GM18519 (cell line): ENCODE results near the gene TRAK2.
"Not testable (repeated sequence)": the region's sequence is repeated elsewhere in the genome, so short reads cannot be mapped to it uniquely, and the experiment has no call there.

Experiments used
- ATAC-seq: cut with Tn5 transposase; IDR thresholded peaks from one replicate; pipeline ENCODE4 v1.9.1; 2021; ENCODE audit warnings: mild to moderate bottlenecking, moderate library complexity; ENCODE audit not compliant: unreplicated experiment, low FRiP score

Gene TRAK2

GRCh38 chr2:201452058-201452921 is 1.0 kb upstream of the TRAK2 start:
- ATAC-seq: peak; percentile 14

GRCh38 chr2:201450954-201451291 is 335 bp downstream of the TRAK2 start:
- ATAC-seq: peak; percentile 12

DNA sequence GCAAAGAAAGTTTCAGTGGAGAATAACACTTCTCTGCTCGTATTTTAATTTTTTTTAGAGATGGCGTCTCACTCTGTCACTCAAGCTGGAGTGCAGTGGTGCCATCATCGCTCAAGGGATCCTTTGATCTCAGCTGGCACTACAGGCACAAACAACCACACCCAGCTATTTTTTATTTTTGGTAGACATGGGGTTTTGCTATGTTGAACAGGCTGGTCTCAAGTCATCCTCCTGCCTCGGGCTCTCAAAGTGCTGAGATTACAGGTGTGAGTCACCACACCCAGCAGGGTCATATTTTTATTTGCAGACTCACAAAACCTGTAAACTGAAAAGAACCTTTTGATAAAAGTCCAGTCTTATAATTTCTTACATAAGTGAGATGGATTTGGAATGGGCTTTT is 2.6 kb downstream of the TRAK2 start:
- ATAC-seq: no peak

DNA sequence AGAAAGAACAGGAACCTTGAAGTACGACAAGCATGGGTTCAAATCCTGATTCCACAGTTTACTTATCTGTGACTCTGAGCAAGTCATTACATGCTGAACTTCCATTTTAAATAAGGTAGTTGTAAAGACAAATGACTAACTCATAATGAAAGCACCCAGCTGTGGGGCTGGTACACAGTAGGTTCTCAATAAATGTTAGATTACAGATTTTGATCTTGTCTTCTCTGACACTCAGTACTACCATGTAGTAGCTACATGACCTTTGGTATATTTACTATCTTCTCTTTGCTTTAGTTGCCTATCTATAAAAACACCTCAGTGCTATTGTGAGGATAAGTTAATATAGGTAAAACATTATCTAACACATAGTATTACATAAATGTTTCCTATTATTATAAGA is 3.2 kb downstream of the TRAK2 start:
- no peak for ATAC-seq

DNA sequence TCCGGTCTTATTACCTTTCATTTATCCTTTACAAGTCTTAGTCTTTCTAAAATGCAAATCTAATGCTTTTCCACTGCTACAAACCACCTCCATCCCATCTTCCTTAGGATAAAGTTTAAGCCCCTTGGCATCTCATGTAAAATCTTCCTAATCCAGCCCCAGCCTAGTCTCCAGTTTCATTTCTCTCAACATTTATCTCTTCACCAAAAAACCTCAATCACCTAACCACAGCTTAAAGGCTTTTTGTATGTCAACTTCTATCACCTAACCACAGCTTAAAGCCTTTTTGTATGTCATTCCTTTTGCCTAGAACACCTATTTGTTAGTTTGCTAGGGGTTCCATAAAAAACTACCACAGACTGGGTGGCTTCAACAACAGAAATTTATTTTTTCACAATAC is 4.2 kb downstream of the TRAK2 start:
- no peak for ATAC-seq

DNA sequence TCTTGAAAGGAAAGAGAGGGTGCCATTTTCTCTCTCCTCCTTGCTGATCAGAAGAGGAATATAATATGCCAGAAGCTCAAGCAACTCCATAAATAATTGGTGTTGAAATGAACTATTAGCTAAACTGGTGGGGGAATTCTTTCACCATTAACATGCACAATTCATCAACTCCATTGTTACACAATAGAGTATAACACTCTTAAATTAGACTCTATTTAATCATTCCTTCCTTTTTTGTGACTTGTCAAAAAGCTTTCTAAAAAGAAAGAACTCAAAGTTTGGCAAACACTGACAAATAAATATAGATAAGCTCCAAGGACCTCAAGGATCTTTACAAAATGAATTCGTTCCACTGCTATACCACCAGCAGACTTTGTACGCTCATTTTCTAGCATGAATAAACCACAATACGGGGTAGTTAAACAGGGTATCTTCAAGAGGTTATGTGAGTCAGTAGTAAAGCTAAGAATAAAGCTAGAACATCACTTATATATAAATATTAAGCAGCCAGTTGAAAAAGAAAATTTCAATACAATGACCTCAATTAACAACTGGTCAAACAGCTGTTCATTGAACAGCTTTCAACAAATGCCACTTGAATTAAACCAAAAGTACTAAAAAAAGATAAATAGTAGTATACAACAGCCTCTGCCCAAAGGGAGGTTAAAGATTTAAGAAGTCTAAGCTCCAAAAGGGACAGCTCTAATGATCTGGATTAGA is 6.4 kb downstream of the TRAK2 start:
- ATAC-seq: no peak

DNA sequence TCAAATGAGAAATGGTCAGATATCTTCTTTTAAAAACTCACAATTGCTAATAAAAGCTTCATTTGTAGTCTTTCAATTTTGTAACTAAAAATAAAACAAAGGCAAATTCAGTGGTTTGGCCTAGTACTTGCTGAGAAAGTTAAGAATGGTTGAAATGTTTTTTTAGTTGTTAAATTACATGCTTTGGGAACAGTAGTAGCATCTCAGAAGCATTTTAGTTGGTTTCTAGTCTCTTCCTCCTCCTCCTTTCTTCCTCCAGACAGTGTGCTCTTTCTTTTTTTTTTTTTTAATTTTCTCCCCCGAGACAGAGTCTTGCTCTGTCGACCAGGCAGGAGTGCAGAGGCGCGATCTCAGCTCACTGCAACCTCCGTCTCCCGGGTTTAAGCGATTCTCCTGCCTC is 9.8 kb downstream of the TRAK2 start:
- no peak for ATAC-seq

- ATAC-seq: no peak
Observed at GRCh38 chr2:201440182-201440581, 11.1 kb downstream of the TRAK2 start.

GRCh38 chr2:201439336-201439922 is 11.8 kb downstream of the TRAK2 start:
- not testable (repeated sequence) for ATAC-seq

DNA sequence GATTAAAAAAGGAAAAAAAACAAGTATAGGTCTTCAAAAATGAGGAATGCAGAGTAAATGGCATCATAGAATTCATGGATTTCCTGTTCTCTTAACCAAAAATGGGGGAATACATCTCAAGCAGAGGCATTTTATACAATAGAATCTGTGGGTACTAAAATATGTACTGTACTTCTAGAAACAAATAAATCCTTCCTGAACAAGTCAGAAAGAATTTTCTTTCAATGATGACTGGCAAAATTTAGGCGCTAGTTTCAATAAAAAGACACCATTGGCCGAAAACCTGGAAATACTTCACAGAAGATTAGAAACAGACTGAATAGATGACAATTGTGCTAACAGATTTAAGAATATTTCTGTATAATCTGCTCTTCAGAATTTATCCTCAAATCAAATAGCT is 15.1 kb downstream of the TRAK2 start:
- no peak for ATAC-seq

GRCh38 chr2:201433394-201433995 is 17.8 kb downstream of the TRAK2 start:
- no peak for ATAC-seq

DNA sequence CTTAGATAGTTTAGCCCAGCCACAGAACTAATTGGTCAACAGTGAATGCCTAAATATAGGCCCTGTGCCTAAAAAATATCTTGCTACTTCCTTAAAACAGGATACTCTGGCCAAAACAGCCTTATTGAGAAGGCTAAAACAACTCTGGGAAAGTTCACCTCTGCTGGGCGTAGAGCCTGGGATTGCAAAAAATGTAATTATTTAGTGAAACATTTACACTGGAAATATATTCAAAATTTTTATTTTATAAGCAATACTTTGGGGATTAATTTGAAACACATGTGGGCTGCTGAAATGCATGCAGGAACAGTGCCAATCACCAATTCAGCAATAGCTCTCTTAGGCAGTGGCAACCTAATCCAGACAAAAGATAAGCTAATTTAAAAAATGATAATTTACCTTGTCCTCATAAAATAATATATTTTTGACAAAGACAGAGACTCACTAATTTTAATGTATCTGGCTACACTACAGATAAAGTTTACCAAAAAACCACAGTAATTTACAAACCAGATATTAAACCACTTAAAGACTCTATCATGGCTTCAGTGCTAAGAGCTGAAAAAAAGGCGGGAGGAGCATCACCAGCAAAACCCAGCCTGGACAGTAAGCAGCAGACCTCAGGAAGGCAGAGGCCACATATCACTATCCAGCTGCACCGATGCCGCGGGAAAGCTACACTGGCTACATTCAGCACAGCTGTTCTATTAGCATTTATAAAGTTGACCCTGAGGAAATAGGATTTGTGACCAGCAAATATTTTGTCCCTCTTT is 18.5 kb downstream of the TRAK2 start:
- ATAC-seq: no peak

DNA sequence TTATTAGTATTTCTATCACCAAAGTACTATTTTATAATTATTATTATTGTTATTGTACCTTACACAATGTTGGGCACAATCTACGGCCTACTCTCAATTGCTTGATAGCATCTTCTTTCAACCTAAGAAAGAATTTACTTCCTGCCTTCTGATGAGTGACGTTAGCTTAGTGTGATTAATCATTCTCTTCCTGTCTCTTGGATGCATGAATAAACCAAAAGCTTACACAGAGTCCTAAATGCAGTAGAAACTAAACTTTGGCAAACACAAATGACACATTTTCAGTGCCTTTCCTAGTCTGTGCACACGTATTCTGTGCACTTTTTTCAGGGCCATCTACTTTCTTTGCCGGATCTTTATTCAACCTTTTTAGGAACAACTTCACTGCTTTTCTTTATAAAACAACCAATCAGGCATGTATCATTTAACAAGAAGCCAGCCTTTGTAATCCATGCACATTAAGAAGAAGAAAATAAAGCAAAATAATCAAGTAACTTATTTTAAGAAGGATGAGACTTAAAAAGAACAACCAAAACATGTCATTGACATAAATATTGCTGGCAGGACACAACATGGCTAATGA is 19.1 kb downstream of the TRAK2 start:
- ATAC-seq: no peak

- no peak for ATAC-seq
Observed at GRCh38 chr2:201430839-201431238, 20.4 kb downstream of the TRAK2 start.

- not testable (repeated sequence) for ATAC-seq
Observed at GRCh38 chr2:201430322-201430721, 20.9 kb downstream of the TRAK2 start.

- not testable (repeated sequence) for ATAC-seq
Observed at GRCh38 chr2:201429835-201430234, 21.4 kb downstream of the TRAK2 start.

- ATAC-seq: not testable (repeated sequence)
Observed at GRCh38 chr2:201428366-201428765, 22.9 kb downstream of the TRAK2 start.

DNA sequence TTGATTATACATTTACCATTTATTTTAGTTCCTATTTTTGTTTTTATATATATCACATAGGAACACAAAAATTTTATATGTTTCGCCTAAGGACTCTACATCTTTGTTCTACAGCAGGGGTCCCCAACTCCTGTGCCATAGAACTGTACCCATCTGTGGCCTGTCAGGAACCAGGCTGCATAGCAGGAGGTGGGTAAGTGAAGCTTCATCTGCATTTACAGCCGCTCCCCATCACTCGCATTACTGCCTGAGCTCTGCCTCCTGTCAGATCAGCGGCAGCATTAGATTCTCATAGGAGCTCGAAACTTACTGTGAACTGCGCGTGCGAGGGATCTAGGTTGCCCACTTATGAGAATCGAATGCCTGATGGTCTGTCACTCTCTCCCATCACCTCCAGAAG is 25.3 kb downstream of the TRAK2 start:
- no peak for ATAC-seq

GRCh38 chr2:201420442-201421113 is 30.7 kb downstream of the TRAK2 start:
- ATAC-seq: no peak

- ATAC-seq: no peak
Observed at GRCh38 chr2:201419986-201420385, 31.3 kb downstream of the TRAK2 start.
